Neural crest cell (in vitro differentiated cells): ENCODE results near the gene HEATR5B. TPM values are rescaled to one million over a fixed set of nuclear protein-coding genes. Genes with fewer than 3 reads are reported as not detected.
"Not testable (repeated sequence)": the region's sequence is repeated elsewhere in the genome, so short reads cannot be mapped to it uniquely, and the experiment has no call there.

Source experiments
- DNase-seq: peaks from one replicate; pipeline ENCODE4 v3.0.0; 2021; ENCODE audit warnings: low read depth, mixed read lengths, low spot score
- H3K27ac Mint-ChIP-seq: one replicate; pipeline ENCODE4 v1.8.0; 2021; ENCODE audit warnings: mild to moderate bottlenecking, mixed read lengths; ENCODE audit not compliant: unreplicated experiment
- H3K27me3 Mint-ChIP-seq: 2 replicates; pipeline ENCODE4 v1.8.0; 2021; ENCODE audit warnings: low read depth, mild to moderate bottlenecking, mixed read lengths
- H3K36me3 Mint-ChIP-seq: 2 replicates; pipeline ENCODE4 v1.8.0; 2021; ENCODE audit warnings: low read depth, mild to moderate bottlenecking, mixed read lengths
- H3K4me1 Mint-ChIP-seq: 2 replicates; pipeline ENCODE4 v1.8.0; 2021; ENCODE audit warnings: mixed read lengths
- H3K4me3 Mint-ChIP-seq: one replicate; pipeline ENCODE4 v1.8.0; 2021; ENCODE audit warnings: mild to moderate bottlenecking, mixed read lengths
- H3K9me3 Mint-ChIP-seq: 2 replicates; pipeline ENCODE4 v1.8.0; 2021; ENCODE audit warnings: mixed read lengths
- total RNA-seq: library from RNA; stranded (reverse); gene quantifications from 2 replicates; pipeline ENCODE4 v1.2.1, GENCODE V29; 2021
- TF ChIP-seq, protein P1 (sequence below): fragments of 200-600 bp; sonication (generic); conservative IDR thresholded peaks from 2 replicates; pipeline ENCODE4 v1.5.0; 2021; ENCODE audit warnings: antibody characterized with exemption, mild to moderate bottlenecking

The HEATR5B gene
- total RNA-seq, 1 donor from 2014 or later: 17.7 TPM

DNA sequence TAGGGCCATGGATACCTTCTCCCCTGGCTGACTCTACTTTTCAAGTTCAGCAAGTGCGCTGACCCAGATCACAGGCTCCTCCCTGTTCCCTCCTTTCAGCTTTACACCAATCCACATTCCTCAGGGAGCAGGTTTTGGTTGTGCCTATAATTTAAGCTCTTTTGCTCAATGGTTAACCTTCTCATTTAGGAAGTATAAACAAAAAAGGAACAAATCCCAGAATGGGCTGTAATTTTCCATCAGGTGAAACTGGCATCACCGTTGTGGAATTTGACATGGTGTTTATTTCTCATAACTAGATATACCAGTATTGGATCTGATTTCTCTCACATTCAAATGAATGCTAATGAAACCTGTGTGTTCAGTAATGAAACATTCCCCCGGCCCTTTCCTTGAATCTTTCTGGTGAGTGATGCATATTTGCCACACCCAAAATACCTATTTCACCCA, 131.4 kb downstream of the HEATR5B start:
- H3K9me3 Mint-ChIP-seq: no peaks in the 10 kb centered on the region
- no peak for DNase-seq
- H3K27ac Mint-ChIP-seq: peak overlapping the region; percentile 52
- no peaks in the 10 kb centered on the region for H3K27me3 Mint-ChIP-seq
- TF ChIP-seq, protein P1, sequence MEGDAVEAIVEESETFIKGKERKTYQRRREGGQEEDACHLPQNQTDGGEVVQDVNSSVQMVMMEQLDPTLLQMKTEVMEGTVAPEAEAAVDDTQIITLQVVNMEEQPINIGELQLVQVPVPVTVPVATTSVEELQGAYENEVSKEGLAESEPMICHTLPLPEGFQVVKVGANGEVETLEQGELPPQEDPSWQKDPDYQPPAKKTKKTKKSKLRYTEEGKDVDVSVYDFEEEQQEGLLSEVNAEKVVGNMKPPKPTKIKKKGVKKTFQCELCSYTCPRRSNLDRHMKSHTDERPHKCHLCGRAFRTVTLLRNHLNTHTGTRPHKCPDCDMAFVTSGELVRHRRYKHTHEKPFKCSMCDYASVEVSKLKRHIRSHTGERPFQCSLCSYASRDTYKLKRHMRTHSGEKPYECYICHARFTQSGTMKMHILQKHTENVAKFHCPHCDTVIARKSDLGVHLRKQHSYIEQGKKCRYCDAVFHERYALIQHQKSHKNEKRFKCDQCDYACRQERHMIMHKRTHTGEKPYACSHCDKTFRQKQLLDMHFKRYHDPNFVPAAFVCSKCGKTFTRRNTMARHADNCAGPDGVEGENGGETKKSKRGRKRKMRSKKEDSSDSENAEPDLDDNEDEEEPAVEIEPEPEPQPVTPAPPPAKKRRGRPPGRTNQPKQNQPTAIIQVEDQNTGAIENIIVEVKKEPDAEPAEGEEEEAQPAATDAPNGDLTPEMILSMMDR: no peak
- peaks cover 23% of the 10 kb centered on the region for H3K4me1 Mint-ChIP-seq
- no peak overlapping the region for H3K4me3 Mint-ChIP-seq
- H3K36me3 Mint-ChIP-seq: no peaks in the 10 kb centered on the region

DNA sequence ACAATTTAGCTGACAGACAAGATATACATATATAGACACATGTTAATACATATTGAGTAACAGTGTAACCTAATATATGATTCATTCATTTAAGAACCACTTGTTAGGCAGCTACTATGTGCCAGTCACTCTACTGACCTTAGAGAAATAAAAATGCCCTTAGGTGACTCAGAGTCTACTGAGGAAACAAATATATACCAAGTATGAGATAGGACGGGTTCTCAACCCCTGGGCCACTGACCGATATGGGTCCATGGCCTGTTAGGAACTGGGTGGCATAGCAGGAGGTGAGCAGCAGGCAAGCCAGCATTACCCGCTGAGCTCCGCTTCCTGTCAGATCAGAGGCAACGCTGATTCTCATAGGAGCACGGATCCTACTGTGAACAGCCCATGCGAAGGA, 132.6 kb downstream of the HEATR5B start:
- Mint-ChIP-seq H3K36me3 (no peaks in the 10 kb centered on the region), H3K27me3 (no peaks in the 10 kb centered on the region), H3K9me3 (no peaks in the 10 kb centered on the region), H3K4me3 (no peak overlapping the region), H3K27ac (no peak overlapping the region), H3K4me1 (peaks cover 23% of the 10 kb centered on the region)
- DNase-seq: no peak
- TF ChIP-seq, protein P1: no peak

DNA sequence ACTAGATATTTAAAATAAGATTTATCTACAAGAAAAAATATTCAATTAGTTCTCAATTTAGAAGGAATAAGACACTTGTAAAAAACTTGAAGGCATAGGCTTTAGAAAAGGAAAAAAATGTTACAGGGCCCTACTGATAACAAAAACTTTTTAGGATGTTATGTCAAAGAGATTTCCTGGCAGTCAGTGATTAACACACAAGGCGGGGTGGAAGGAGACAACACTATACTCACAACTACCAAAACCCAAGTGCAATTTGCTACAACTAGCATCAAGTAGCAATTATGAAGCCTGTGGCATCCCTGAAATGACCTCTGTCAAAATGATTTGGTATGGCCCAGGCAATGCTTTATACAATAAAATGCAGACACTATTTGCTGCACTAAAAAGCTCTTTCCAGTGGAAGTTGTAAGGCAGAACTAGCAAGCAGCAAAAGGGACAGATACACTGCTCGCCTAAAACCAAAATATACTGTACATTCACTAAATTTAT, 133.1 kb downstream of the HEATR5B start:
- TF ChIP-seq, protein P1: no peak
- Mint-ChIP-seq H3K36me3 (no peaks in the 10 kb centered on the region), H3K4me3 (no peak overlapping the region), H3K9me3 (no peaks in the 10 kb centered on the region), H3K27ac (no peak overlapping the region), H3K4me1 (peaks cover 23% of the 10 kb centered on the region), H3K27me3 (no peaks in the 10 kb centered on the region)
- DNase-seq: no peak

DNA sequence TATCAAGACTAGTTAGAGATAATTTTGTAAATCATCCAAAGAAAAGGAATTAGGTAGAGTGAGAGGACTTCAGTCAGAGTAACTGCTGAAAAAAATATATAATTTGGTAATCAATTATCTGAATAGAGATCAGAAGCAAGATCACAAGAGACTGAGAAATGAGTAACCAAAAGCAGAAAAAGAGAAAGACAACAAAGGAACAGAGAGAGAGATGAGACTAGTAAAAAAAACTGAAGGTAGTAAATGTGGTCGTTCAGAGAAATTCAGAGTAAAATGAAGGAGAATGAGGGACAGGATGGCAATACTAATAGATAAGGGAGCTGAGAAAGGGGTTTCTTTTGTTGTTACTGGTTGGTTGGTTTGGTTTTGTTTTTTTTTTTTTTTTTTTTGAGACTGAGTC, 134.3 kb downstream of the HEATR5B start:
- Mint-ChIP-seq H3K27me3 (no peaks in the 10 kb centered on the region), H3K4me1 (peaks cover 23% of the 10 kb centered on the region), H3K27ac (no peak overlapping the region), H3K36me3 (no peaks in the 10 kb centered on the region), H3K9me3 (no peaks in the 10 kb centered on the region), H3K4me3 (no peak overlapping the region)
- TF ChIP-seq, protein P1: no peak
- DNase-seq: no peak

DNA sequence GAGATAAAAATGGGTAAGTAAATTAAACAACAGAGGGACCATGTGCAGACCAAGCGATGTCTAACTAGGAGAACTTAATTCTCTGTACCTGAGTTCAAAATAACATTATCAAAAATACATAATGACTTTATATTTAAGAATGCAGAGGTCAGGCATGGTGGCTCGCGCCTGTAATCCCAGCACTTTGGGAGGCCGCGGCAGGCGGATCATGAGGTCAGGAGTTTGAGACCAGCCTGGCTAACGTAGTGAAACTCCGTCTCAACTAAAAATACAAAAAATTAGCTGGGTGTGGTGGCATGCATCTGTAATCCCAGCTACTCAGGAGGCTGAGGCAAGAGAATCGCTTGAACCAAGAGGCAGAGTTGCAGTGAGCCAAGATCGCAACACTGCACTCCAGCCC, 138.9 kb downstream of the HEATR5B start:
- not testable (repeated sequence) for H3K9me3 Mint-ChIP-seq, H3K27me3 Mint-ChIP-seq, DNase-seq, H3K27ac Mint-ChIP-seq, H3K4me1 Mint-ChIP-seq, H3K4me3 Mint-ChIP-seq, H3K36me3 Mint-ChIP-seq

DNA sequence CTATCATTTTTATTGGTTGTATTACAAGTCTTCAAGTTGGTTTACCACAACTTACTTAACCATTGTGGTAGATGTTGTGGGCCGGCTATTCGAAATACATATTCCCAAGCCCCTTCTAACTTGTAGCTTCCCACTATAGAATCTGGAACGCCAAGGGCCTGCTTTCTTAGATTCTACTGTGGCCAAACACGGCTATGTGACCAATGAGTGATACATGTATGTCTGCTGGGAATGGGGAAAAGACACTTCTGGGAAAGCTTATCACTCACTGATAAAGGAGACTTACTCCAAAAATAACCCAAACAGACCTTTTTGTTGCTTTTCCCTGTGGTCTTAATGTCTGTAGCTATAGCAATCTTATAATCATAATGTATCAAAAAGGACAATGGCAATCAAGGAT, 142.3 kb downstream of the HEATR5B start:
- DNase-seq: no peak
- Mint-ChIP-seq H3K27me3 (no peaks in the 10 kb centered on the region), H3K27ac (no peak overlapping the region), H3K9me3 (no peaks in the 10 kb centered on the region), H3K4me1 (no peaks in the 10 kb centered on the region), H3K4me3 (no peak overlapping the region), H3K36me3 (no peaks in the 10 kb centered on the region)
- TF ChIP-seq, protein P1: no peak

DNA sequence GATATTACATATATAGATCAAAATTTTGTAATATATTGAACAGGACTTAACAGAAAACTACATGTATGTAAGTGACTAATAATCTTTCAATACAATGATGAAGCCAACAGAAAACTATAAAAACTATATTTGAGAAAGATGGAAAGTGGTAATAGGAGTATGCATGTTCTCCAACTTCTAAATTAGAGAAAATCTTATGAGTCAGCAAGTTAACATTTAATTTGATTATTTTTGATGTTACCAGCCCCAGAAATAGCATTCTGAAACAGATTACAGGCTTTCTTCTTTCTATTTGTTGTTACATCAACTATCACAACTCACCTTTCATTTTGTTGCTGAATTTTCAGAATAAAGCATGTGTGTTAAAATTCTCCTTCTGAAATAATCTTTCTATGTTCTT, 147.6 kb downstream of the HEATR5B start:
- H3K27ac Mint-ChIP-seq, H3K4me1 Mint-ChIP-seq, H3K4me3 Mint-ChIP-seq, H3K36me3 Mint-ChIP-seq, DNase-seq, H3K27me3 Mint-ChIP-seq, H3K9me3 Mint-ChIP-seq: not testable (repeated sequence)

DNA sequence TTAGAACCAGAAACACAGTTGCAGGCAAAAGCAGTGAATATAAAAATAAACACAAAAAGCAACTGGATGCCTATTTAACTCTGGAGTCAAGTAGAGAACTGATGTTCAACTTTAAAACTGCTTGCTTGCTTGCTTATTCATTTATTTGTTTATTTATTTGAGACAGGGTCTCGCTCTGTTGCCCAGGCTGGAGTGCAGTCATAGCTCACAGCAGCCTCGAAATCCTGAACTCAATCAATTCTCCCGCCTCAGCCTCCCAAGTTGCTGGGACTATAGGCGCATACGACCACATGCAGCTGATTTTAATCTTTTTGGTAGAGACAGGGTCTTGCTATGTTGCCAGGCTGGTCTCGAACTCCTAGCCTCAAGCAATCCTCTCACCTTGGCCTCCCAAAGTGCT, 152.5 kb downstream of the HEATR5B start:
- DNase-seq, H3K9me3 Mint-ChIP-seq, H3K4me3 Mint-ChIP-seq, H3K36me3 Mint-ChIP-seq, H3K27me3 Mint-ChIP-seq, H3K4me1 Mint-ChIP-seq, H3K27ac Mint-ChIP-seq: not testable (repeated sequence)
